Activated CD8-positive, alpha-beta memory T cell treated with anti-CD3 and anti-CD28 coated beads, Interleukin-2, amount 10 ng/mL, durations not matched to agents 7 days and 5 days (primary cell): Measurements from ENCODE around the gene MYOM1. TPM values are rescaled to one million over a fixed set of nuclear protein-coding genes. Genes with fewer than 3 reads are reported as not detected.

Experiments
- ATAC-seq: fragments of 150-1000 bp; cut with Tn5 transposase; one replicate; pipeline ENCODE4 v1.10.0; 2021; ENCODE audit warnings: moderate library complexity
- CTCF ChIA-PET: fragments of 350-600 bp; sonication (Branson Sonifier 250); formaldehyde crosslinking; loops from one replicate; lab custom pipeline; 2021; ENCODE audit warnings: antibody characterized with exemption; lab: Charles Lee
- DNase-seq: peaks from one replicate; pipeline ENCODE4 v3.0.0-alpha.2; 2020
- H3K27ac Mint-ChIP-seq: one replicate; pipeline ENCODE4 v1.8.0; 2021; ENCODE audit warnings: mild to moderate bottlenecking, mixed read lengths
- H3K27me3 Mint-ChIP-seq: one replicate; pipeline ENCODE4 v1.8.0; 2021; ENCODE audit warnings: mixed read lengths
- H3K36me3 Mint-ChIP-seq: one replicate; pipeline ENCODE4 v1.8.0; 2021; ENCODE audit warnings: mild to moderate bottlenecking, mixed read lengths
- H3K4me1 Mint-ChIP-seq: one replicate; pipeline ENCODE4 v1.8.0; 2021; ENCODE audit warnings: mixed read lengths
- H3K4me3 Mint-ChIP-seq: one replicate; pipeline ENCODE4 v1.8.0; 2021; ENCODE audit warnings: mild to moderate bottlenecking, moderate library complexity, mixed read lengths
- H3K9me3 Mint-ChIP-seq: one replicate; pipeline ENCODE4 v1.8.0; 2022; ENCODE audit warnings: low read depth, mixed read lengths
- total RNA-seq, 2 experiments: library from RNA; stranded (reverse); gene quantifications; one replicate each; pipeline ENCODE4 v1.2.3, GENCODE V29; 2021

MYOM1 gene
- total RNA-seq, 2 experiments from 2014 or later = 1.6 to 3.8 TPM

DNA sequence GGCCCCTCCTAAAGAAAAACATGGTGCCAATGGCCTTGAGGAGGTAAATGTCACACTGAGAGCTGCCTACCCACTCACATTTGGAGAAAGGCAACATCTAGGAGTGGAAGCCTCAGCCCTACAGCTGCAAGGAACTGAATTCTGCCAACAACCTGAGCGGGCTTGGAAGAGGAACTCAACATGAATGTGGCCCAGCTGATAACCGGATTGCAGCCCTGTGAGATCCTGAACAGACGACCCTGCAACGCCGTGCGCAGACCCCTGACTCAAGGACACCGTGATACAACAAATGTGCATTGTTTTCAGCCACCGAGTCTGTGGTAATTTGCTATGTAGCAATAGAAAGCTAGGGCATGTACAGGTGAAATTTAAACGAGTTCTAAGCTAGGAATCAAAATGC lies 99.4 kb downstream of the MYOM1 start:
- CTCF ChIA-PET = interaction anchor here (2.0 kb wide), 1 partner anchor 9 kb away, joined by 9 read pairs; no protein-coding TSS in a partner anchor
- H3K9me3 Mint-ChIP-seq = peaks cover 6% of the 10 kb centered on the region
- no peak overlapping the region for H3K4me3 Mint-ChIP-seq
- no peaks in the 10 kb centered on the region for H3K4me1 Mint-ChIP-seq
- DNase-seq = no peak
- peaks cover 5% of the 10 kb centered on the region for H3K36me3 Mint-ChIP-seq
- no peak overlapping the region for H3K27ac Mint-ChIP-seq
- H3K27me3 Mint-ChIP-seq = no peaks in the 10 kb centered on the region
- no peak for ATAC-seq

DNA sequence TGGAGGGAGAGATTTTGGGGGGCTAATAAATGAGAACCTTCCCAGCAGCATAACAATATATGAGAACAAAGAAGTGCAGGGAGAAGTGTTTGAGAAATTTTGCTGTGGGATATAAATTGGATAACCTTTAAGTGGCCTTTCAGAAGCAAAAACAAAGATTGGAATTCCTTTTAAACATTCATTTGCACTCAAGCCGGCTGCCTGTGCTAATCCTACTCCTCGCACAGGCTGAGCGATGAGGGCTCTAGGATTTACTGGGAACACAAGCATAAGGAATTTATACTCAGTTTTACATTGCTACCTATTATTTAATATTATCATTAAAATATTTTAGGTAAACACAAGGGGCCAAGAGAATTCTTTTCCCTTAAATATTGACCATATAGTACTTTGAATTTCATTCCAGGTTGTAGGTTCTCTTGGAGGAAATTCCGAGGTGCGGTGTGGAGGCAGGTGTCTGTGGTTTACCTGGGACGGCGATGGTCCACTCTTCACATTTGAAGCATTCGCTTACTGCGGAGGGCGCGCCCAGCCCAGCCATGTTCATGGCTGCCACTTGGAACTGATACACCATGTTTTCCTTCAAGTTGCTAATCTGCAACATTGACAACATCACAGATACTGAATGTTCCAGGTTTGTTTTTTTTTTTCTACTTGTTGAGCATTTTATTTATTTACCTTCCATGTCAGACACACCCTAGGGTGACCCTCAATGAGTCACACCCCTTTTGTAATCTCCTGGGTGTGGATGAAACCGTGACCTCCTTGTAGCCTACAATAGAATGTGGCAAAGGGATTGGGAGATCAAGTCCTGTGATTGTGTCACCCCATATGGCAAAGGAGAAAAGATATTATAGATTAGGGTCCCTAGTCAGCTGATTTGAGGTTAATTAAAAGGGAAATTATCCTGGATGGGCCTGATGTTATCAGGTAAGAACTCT lies 100.1 kb downstream of the MYOM1 start:
- Mint-ChIP-seq H3K27me3 (no peaks in the 10 kb centered on the region), H3K4me3 (no peak overlapping the region), H3K4me1 (no peaks in the 10 kb centered on the region), H3K36me3 (no peaks in the 10 kb centered on the region), H3K27ac (no peak overlapping the region), H3K9me3 (no peaks in the 10 kb centered on the region)
- DNase-seq (no peak), ATAC-seq (no peak)
- CTCF ChIA-PET = interaction anchor here (2.0 kb wide), 1 partner anchor 9 kb away, joined by 9 read pairs; no protein-coding TSS in a partner anchor

DNA sequence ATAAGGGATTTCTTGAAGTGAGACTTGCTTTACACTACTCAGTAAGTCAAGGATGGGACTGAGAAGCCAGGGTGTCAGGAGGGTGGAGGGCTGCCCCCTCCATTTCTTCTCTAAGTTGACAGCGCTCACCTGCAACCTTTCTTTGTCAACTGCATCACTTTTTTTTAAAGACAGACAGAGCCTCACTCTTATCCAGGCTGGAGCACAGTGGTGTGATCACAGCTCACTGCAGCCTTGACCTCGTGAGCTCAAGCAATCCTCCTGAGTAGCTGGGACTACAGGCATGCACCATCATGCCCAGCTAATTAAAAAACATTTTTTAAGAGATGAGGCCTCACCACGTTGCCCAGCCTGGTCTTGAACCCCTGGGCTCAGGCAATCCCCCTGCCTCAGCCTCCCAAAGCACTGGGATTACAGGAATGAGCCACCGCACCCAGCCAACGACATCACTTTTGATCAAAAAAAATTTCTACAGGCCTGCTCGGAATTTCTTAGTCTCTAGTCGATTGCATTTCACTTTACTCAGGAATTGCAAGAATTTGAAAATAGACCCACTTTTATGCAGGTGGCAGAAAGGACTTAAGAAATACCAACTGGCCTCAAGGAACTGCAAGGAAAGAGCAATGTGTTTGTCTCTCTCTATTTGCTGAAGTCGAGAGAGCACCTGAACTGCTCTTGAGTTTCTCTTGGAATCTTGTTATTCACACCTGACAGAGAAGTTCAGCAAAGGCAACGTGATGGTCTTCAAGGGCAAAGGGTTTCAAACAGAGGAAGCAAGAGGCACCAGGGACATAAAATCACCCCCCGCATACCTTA lies 101.4 kb downstream of the MYOM1 start:
- DNase-seq (no peak), ATAC-seq (no peak)
- Mint-ChIP-seq H3K27me3 (no peaks in the 10 kb centered on the region), H3K9me3 (no peaks in the 10 kb centered on the region), H3K4me3 (no peak overlapping the region), H3K27ac (no peak overlapping the region), H3K36me3 (no peaks in the 10 kb centered on the region), H3K4me1 (no peaks in the 10 kb centered on the region)
- CTCF ChIA-PET = no interaction called here

DNA sequence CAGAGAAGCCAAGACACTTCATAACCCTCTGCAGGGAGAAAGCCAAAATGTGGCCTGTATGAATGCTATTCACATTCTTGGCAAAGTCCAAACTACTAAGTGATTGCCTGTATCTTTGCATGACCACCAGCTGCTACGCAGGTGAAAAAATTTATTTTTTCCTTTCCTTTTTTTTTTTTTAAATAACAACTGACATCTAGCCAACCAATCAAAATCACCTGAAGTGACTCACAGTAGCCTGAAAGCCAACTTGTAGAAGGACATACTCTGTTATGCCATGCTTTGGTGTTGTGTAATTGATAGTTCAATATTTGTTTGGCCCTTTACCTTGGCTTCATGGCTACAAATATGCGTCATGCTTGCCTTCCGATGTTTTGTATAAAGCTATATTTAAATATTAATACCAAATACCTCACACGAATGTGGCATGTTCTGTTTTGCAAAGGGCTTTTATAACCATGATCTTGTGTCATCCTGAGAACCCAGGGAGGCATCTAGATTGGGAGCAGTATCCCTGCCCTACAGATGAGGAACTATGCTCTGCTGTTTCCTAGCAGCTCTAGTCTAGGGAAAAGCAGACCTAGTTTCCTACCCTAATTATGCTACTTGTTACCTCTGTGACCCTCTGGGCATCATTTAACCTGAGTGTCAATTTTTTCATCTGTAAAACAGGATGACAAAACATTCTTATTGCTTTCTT lies 102.1 kb downstream of the MYOM1 start:
- no peaks in the 10 kb centered on the region for H3K9me3 Mint-ChIP-seq
- H3K4me3 Mint-ChIP-seq = no peak overlapping the region
- no peaks in the 10 kb centered on the region for H3K4me1 Mint-ChIP-seq
- CTCF ChIA-PET = interaction anchor here (1.1 to 2.5 kb wide), 3 partner anchors 10 to 131 kb away, joined by 3 to 14 read pairs (median 4); no protein-coding TSS in a partner anchor
- H3K27me3 Mint-ChIP-seq = no peaks in the 10 kb centered on the region
- ATAC-seq (no peak), DNase-seq (no peak)
- H3K36me3 Mint-ChIP-seq = no peaks in the 10 kb centered on the region
- H3K27ac Mint-ChIP-seq = no peak overlapping the region

DNA sequence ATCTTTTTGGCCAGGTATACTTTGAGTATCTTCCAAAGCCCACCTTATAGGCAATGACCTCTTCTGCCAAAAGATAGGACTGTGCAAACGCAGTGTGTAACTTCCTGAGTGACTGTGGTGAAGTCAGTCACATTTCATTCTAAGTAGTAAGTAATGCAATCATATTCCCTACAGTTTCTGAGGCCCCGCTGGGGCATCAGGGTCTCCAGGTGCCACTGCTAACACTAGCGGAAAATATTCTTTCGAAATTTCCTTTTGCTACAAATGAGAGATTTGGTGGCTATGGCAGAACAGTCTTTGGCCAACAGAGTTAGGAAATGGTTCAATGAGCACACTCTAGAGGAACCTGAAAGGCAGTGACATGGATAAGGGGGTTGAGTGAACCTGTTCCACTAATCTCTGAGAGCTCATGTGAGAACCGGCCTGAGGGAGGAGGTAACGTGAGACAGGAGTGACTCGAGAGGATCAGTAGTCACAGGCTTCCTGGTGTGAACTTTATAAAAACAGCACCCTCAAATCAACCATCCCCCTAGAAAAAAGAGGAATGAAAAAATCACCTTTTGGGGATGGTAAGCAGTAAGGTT lies 104.2 kb downstream of the MYOM1 start:
- CTCF ChIA-PET = interaction anchor here (2.5 kb wide), 1 partner anchor 14 kb away, joined by 14 read pairs; no protein-coding TSS in a partner anchor
- Mint-ChIP-seq H3K36me3 (no peaks in the 10 kb centered on the region), H3K27me3 (no peaks in the 10 kb centered on the region), H3K4me3 (no peak overlapping the region), H3K4me1 (no peaks in the 10 kb centered on the region), H3K27ac (no peak overlapping the region), H3K9me3 (no peaks in the 10 kb centered on the region)
- DNase-seq (no peak), ATAC-seq (no peak)

DNA sequence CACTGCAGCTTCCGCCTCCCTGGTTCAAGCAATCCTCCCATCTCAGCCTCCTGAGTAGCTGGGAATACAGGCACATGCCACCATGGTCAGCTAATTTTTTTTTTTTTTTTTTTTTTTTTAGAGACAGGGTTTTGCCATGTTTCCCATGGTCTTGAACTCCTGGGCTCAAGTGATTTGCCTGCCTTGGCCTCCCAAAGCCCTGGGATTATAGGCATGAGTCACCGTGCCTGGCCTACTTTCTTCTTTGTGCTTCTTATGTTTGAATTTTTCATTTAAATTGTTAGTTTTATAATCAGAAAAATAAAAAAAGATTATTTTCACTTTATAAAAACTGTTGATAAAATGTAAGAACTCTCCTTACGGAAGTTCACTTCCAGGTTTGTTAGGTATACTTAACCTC lies 105.3 kb downstream of the MYOM1 start:
- Mint-ChIP-seq H3K27ac (no peak overlapping the region), H3K4me3 (no peak overlapping the region), H3K27me3 (no peaks in the 10 kb centered on the region), H3K36me3 (no peaks in the 10 kb centered on the region), H3K4me1 (no peaks in the 10 kb centered on the region), H3K9me3 (no peaks in the 10 kb centered on the region)
- CTCF ChIA-PET = no interaction called here
- DNase-seq (no peak), ATAC-seq (no peak)

DNA sequence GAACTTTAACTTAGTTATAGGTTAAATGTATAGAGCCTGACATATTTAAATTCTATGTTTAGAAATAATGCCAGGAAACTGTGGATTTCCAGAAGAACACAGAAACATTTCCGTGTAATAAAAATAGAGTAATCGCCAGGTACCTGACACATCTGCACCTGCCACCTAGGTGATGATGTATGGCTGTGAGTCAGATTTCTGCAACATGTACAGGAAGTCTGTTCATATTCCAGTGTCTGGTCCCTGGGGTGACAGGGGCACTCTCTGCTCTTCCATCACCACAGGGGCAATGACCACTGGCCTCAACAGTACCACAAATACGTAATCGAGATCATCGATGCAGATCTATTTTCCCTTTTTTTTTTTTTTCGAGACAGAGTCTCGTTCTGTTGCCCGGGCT lies 105.7 kb downstream of the MYOM1 start:
- CTCF ChIA-PET = no interaction called here
- Mint-ChIP-seq H3K4me3 (no peak overlapping the region), H3K27me3 (no peaks in the 10 kb centered on the region), H3K9me3 (no peaks in the 10 kb centered on the region), H3K27ac (no peak overlapping the region), H3K36me3 (no peaks in the 10 kb centered on the region), H3K4me1 (no peaks in the 10 kb centered on the region)
- ATAC-seq (no peak), DNase-seq (no peak)

DNA sequence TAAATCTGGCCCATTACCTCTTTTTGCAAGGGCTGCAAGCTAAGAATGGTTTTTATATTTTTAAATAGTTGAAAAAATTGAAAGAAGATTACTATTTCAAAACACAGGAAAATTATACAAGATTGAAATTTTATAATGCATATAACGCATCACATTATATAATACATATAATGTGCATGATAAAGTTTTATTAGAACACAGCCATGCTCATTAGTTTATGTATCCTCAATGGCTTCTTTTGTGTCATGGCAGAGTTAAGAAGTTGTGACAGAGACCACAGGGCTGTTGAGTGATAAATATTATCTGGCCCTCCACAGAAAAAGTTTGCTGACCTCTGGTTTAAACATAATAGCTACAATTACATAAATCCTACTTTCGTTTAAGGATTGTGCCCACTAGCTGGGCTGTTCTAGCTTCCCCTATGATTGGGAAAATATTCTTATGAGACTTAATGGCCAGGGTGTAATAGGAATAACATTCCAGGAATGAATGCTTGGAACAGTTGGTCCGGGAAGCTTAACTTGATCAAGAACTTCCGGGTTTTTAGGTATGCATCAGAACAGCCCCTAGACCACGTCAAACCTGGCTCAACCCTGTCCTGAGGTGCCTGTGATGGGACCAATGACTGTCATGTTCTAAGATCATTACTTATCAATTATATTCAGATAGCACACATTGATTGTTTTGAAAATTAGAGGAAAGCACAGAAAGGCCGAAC lies 108.1 kb downstream of the MYOM1 start:
- DNase-seq = no peak
- CTCF ChIA-PET = interaction anchor here (0.6 to 1.5 kb wide), 2 partner anchors 17 to 49 kb away, joined by 3 to 4 read pairs; no protein-coding TSS in a partner anchor

DNA sequence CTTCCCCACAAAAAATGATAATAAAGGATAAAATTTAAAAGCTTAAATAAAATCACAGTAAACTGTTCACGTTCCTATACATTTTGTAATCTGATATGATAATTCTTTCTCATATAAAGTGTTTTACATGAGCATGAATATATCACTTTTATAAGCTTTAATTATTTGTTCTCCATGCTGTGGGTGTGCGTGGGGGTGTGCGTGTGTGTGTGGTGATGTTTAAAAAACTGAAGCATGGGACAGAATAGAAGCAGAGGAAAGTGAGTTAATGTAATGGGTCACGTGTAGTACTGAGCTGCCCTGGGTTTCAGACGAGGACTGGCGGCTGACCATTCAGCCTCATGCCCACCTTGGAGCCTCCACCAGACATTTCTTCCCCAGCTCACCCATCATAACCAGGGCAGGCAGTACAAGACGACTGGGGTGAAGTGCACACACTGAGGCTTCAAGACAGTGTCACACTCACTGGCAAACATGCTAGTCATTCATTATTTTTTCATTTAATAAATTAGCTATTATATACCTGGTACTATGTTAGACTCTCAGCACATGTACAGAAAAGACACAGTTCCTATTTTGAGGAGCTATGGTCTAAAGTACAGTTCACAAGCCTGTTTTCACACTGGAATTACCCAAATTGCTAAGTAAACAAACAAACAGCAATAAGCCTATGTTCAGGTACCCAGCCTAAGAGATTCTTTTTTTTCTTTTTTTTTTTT lies 109.6 kb downstream of the MYOM1 start:
- no peak overlapping the region for H3K4me3 Mint-ChIP-seq
- H3K27ac Mint-ChIP-seq = no peak overlapping the region
- no peak for DNase-seq
- H3K9me3 Mint-ChIP-seq = no peaks in the 10 kb centered on the region
- H3K36me3 Mint-ChIP-seq = no peaks in the 10 kb centered on the region
- no peak for ATAC-seq
- H3K4me1 Mint-ChIP-seq = no peaks in the 10 kb centered on the region
- CTCF ChIA-PET = interaction anchor here (0.9 kb wide), 1 partner anchor 19 kb away, joined by 3 read pairs; no protein-coding TSS in a partner anchor
- no peaks in the 10 kb centered on the region for H3K27me3 Mint-ChIP-seq

More for the DNA sequence above, 108.1 kb downstream of the MYOM1 start:
- H3K27ac Mint-ChIP-seq = no peak overlapping the region
- ATAC-seq = no peak
- H3K9me3 Mint-ChIP-seq = no peaks in the 10 kb centered on the region
- H3K4me1 Mint-ChIP-seq = no peaks in the 10 kb centered on the region
- no peak overlapping the region for H3K4me3 Mint-ChIP-seq
- no peaks in the 10 kb centered on the region for H3K27me3 Mint-ChIP-seq
- no peaks in the 10 kb centered on the region for H3K36me3 Mint-ChIP-seq

DNA sequence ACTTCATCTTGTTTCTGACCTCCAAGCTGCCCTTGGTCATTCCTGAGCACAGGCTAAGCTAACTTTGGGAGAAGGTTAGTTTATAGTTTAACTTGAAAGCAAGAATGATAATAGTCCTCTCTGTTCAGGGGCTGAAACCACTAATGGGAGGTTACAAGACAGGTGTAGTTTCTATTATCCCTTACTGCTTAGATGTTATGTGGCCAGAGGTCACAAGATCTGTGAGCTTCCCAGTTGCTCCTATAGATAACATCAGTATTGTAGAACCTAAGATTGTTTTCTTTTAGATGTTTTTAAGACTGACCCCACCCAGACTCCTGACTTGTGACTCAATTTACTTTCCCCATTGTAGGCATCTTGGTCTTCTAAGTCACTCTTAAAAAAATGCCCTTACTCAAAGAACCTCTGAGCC lies 112.0 kb downstream of the MYOM1 start:
- CTCF ChIA-PET = interaction anchor here (1.3 kb wide), 1 partner anchor 9 kb away, joined by 3 read pairs; no protein-coding TSS in a partner anchor
- Mint-ChIP-seq H3K9me3 (no peaks in the 10 kb centered on the region), H3K36me3 (no peaks in the 10 kb centered on the region), H3K4me1 (no peaks in the 10 kb centered on the region), H3K27ac (no peak overlapping the region), H3K4me3 (no peak overlapping the region), H3K27me3 (no peaks in the 10 kb centered on the region)
- no peak for DNase-seq
- no peak for ATAC-seq

DNA sequence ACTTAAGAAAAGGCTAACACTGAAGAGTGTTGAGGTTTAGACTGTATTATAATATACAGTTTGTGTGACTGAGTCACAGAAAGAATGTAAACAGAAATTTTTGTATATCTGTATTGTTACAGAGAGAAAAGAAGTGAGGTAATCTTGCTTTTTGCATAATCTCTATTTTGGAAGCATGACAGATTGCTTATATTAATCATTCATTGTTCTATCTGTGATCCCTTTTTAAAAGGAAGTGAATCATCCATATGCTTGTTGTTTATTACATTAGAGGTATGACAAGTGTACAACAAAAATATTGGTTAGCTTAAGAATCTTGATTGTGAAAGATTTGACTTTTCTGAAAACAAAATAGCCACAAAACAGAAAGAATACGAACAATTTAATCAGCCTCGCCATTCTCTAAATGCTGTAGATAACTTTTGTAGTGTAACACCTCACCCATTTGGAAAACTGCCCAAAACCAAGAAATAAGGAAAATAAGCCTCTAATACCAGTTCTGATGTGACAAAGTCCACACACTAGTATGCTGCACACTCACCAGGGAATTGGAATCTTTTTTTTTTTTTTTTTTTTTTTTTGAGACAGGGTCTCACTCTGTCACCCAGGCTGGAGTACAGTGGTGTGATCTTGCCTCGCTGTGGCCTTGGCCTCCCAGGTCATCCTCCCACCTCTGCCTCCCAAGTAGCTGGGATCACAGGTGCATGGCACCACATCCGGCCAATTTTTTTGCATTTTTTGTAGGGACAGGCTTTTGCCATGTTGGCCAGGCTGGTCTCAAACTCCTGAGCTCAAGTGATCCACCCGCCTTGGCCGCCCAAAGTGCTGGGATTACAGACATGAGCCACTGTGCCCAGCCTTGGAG lies 115.3 kb downstream of the MYOM1 start:
- no peaks in the 10 kb centered on the region for H3K36me3 Mint-ChIP-seq
- no peaks in the 10 kb centered on the region for H3K27me3 Mint-ChIP-seq
- no peaks in the 10 kb centered on the region for H3K4me1 Mint-ChIP-seq
- H3K9me3 Mint-ChIP-seq = no peaks in the 10 kb centered on the region
- H3K27ac Mint-ChIP-seq = no peak overlapping the region
- CTCF ChIA-PET = interaction anchor here (0.8 to 2.1 kb wide), 3 partner anchors 8 to 25 kb away, joined by 3 to 7 read pairs (median 4); no protein-coding TSS in a partner anchor
- H3K4me3 Mint-ChIP-seq = no peak overlapping the region
- DNase-seq = no peak
- no peak for ATAC-seq
